Neural cell (in vitro differentiated cells): ENCODE data around the gene TRAPPC4. TPM values are rescaled to one million over a fixed set of nuclear protein-coding genes. Genes with fewer than 3 reads are reported as not detected.

Experiments used
- H2AFZ ChIP-seq: fragments of 200-600, 300-800 bp; sonication (generic), shearing (Covaris generic); 2 replicates; pipeline ENCODE4 v1.6.0; 2014; ENCODE audit warnings: low read depth, mild to moderate bottlenecking, antibody characterized with exemption, low read length, moderate library complexity
- H3F3A ChIP-seq: fragments of 200-600 bp; shearing (Covaris generic); 2 replicates; pipeline ENCODE4 v1.6.1; 2016; ENCODE audit warnings: mild to moderate bottlenecking, moderate library complexity, mixed read lengths, antibody characterized with exemption, low read length; ENCODE audit not compliant: insufficient read depth, poor library complexity, severe bottlenecking
- H3K27ac ChIP-seq: fragments of 200-600, 300-800 bp; sonication (generic), shearing (Covaris generic); 2 replicates; pipeline ENCODE4 v1.5.1; 2014; ENCODE audit warnings: mild to moderate bottlenecking, low read length, moderate library complexity
- H3K27me3 ChIP-seq: fragments of 300-800, 200-600 bp; sonication (generic), shearing (Covaris generic); 2 replicates; pipeline ENCODE4 v1.6.0; 2014; ENCODE audit warnings: mild to moderate bottlenecking, low read depth, low read length, moderate library complexity; ENCODE audit not compliant: insufficient read depth
- H3K36me3 ChIP-seq: fragments of 300-800, 200-600 bp; sonication (generic), shearing (Covaris generic); 2 replicates; pipeline ENCODE4 v1.5.1; 2014; ENCODE audit warnings: mild to moderate bottlenecking, antibody characterized with exemption, low read length, moderate library complexity; ENCODE audit not compliant: insufficient read depth
- H3K4me2 ChIP-seq: fragments of 300-800, 200-600 bp; sonication (generic), shearing (Covaris generic); 2 replicates; pipeline ENCODE4 v1.6.0; 2014; ENCODE audit warnings: mild to moderate bottlenecking, low read length
- H3K4me3 ChIP-seq: fragments of 300-800, 200-600 bp; sonication (generic), shearing (Covaris generic); 2 replicates; pipeline ENCODE4 v1.5.1; 2014; ENCODE audit warnings: mild to moderate bottlenecking, low read length, moderate library complexity
- H3K79me2 ChIP-seq: fragments of 200-600 bp; shearing (Covaris generic); replicated peaks from 2 replicates; pipeline ENCODE4 v1.6.0; 2014; ENCODE audit warnings: mild to moderate bottlenecking, low read length, moderate library complexity; ENCODE audit not compliant: insufficient read depth
- H3K9ac ChIP-seq: fragments of 300-800, 200-600 bp; sonication (generic), shearing (Covaris generic); 2 replicates; pipeline ENCODE4 v1.6.1; 2016; ENCODE audit warnings: mild to moderate bottlenecking, low read length, mixed read lengths
- H3K9me2 ChIP-seq: fragments of 200-600 bp; shearing (Covaris generic); 2 replicates; pipeline ENCODE4 v1.6.1; 2016; ENCODE audit warnings: mild to moderate bottlenecking, low read length, mixed read lengths; ENCODE audit not compliant: insufficient read depth
- H3K9me3 ChIP-seq: fragments of 200-600, 300-800 bp; sonication (generic), shearing (Covaris generic); 2 replicates; pipeline ENCODE4 v1.6.1; 2016; ENCODE audit warnings: mild to moderate bottlenecking, mixed run types, low read length, moderate library complexity, mixed read lengths
- H4K20me1 ChIP-seq: fragments of 200-600 bp; shearing (Covaris generic); 2 replicates; pipeline ENCODE4 v1.6.1; 2016; ENCODE audit warnings: mild to moderate bottlenecking, mixed run types; ENCODE audit not compliant: insufficient read depth
- CTCF ChIP-seq: fragments of 450-650 bp; IDR thresholded peaks from 2 replicates; pipeline ENCODE4 v1.5.1; 2014; ENCODE audit warnings: antibody characterized with exemption, mild to moderate bottlenecking, moderate library complexity; ENCODE audit not compliant: poor library complexity, severe bottlenecking
- EP300 ChIP-seq: fragments of 450-650 bp; conservative IDR thresholded peaks from 2 replicates; pipeline ENCODE4 v1.6.1; 2014; ENCODE audit warnings: antibody characterized with exemption, mild to moderate bottlenecking, moderate library complexity; ENCODE audit not compliant: poor library complexity, severe bottlenecking
- EZH2 ChIP-seq: fragments of 200-600, 300-800 bp; shearing (Covaris generic), sonication (generic); IDR thresholded peaks from 2 replicates; pipeline ENCODE4 v1.6.1; 2014; ENCODE audit warnings: antibody characterized with exemption, low read length, borderline replicate concordance, mild to moderate bottlenecking; ENCODE audit not compliant: insufficient read depth, poor library complexity, severe bottlenecking
- MXI1 ChIP-seq: fragments of 450-650 bp; conservative IDR thresholded peaks from 2 replicates; pipeline ENCODE4 v1.6.1; 2014; ENCODE audit warnings: antibody characterized with exemption, mild to moderate bottlenecking; ENCODE audit not compliant: poor library complexity, severe bottlenecking
- POLR2AphosphoS5 ChIP-seq: IDR thresholded peaks from 2 replicates; pipeline ENCODE4 v1.6.1; 2012
- RAD21 ChIP-seq: fragments of 450-650 bp; conservative IDR thresholded peaks from 2 replicates; pipeline ENCODE4 v1.6.1; 2014; ENCODE audit warnings: antibody characterized with exemption, mild to moderate bottlenecking, moderate library complexity
- REST ChIP-seq: IDR thresholded peaks from 2 replicates; pipeline ENCODE4 v1.6.1; 2012; ENCODE audit warnings: borderline replicate concordance
- SMC3 ChIP-seq: fragments of 450-650 bp; conservative IDR thresholded peaks from 2 replicates; pipeline ENCODE4 v1.6.1; 2014; ENCODE audit warnings: antibody characterized with exemption, mild to moderate bottlenecking, moderate library complexity; ENCODE audit not compliant: poor library complexity
- TAF1 ChIP-seq: IDR thresholded peaks from 2 replicates; pipeline ENCODE4 v1.6.1; 2012; ENCODE audit warnings: low read depth
- polyA plus RNA-seq: library from polyadenylated mRNA; depleted of rRNA; stranded (reverse); fragments of >200 nt; gene quantifications from 2 replicates; pipeline ENCODE4 v1.2.3, GENCODE V29; 2014

Gene TRAPPC4
- polyA plus RNA-seq, 1 donor from 2014 or later = 276 TPM

GRCh38 chr11:119011476-119012053 lies 7.0 kb upstream of the TRAPPC4 start:
- Histone ChIP-seq H3K4me2 (no peak overlapping the region), H3F3A (no peaks in the 10 kb centered on the region), H3K27ac (no peak overlapping the region), H2AFZ (no peak overlapping the region), H3K9ac (no peak overlapping the region), H3K4me3 (no peak overlapping the region), H3K9me2 (no peaks in the 10 kb centered on the region), H3K36me3 (peaks cover 12% of the 10 kb centered on the region), H4K20me1 (no peaks in the 10 kb centered on the region), H3K79me2 (peaks cover 13% of the 10 kb centered on the region), H3K27me3 (no peaks in the 10 kb centered on the region), H3K9me3 (no peaks in the 10 kb centered on the region)
- TF ChIP-seq RAD21 (no peak), REST (no peak), POLR2AphosphoS5 (no peak), MXI1 (no peak), CTCF (no peak), TAF1 (no peak), SMC3 (no peak), EZH2 (no peak), EP300 (no peak)

DNA sequence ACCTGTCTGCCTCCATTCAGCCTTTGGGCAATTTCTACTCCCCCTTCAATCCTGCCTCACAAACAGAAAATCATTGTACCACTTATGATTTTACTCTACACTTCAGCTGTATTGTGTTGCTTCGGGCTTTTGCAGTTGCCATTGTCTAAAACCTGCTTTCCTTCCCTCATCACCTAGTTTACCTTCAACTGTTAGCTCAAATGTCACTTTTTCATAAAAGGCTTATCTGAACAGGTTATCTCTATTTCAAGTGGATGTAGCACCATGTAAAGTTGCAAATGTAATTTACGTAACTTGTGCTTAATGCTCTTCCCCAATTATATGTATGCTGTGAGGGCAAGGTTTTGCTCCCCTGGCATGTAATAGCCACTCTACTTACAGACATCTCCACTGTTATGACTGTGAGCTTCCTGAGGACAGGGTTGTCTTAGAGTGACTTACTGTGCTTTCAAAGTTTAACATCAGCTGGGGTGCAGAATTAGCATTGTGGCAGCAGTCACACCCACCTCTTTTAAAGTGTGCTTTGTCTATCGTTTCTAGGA lies 5.9 kb upstream of the TRAPPC4 start:
- no peaks in the 10 kb centered on the region for H3K9me2 ChIP-seq
- no peak overlapping the region for H3K9ac ChIP-seq
- H3K4me2 ChIP-seq = no peak overlapping the region
- no peaks in the 10 kb centered on the region for H3F3A ChIP-seq
- no peaks in the 10 kb centered on the region for H4K20me1 ChIP-seq
- no peak overlapping the region for H3K4me3 ChIP-seq
- peaks cover 24% of the 10 kb centered on the region for H3K79me2 ChIP-seq
- no peak overlapping the region for H2AFZ ChIP-seq
- H3K9me3 ChIP-seq = no peaks in the 10 kb centered on the region
- H3K36me3 ChIP-seq = peaks cover 12% of the 10 kb centered on the region
- no peak for TF ChIP-seq RAD21
- no peak for TF ChIP-seq MXI1
- TF ChIP-seq EZH2 = no peak
- TF ChIP-seq TAF1 = no peak
- TF ChIP-seq SMC3 = no peak
- no peak for TF ChIP-seq CTCF
- no peak for TF ChIP-seq EP300
- no peak for TF ChIP-seq POLR2AphosphoS5
- no peak for TF ChIP-seq REST
- no peak overlapping the region for H3K27ac ChIP-seq
- H3K27me3 ChIP-seq = no peaks in the 10 kb centered on the region
